Measurements from ENCODE around the gene VHLL. TPM values are rescaled to one million over a fixed set of nuclear protein-coding genes. Genes with fewer than 3 reads are reported as not detected.

Gene VHLL
- total RNA-seq, 1 donor from 2014 or later: not detected

GRCh38 chr1:156293098-156293434 lies 6.0 kb downstream of the VHLL start:
- H3K27ac ChIP-seq: peak overlapping the region; percentile 81
- no peaks in the 10 kb centered on the region for H3K9me3 ChIP-seq
- H3K27me3 ChIP-seq: no peaks in the 10 kb centered on the region
- H3K36me3 ChIP-seq: peaks cover 0 to 7% of the 10 kb centered on the region in 2 donors
- peaks cover 44% of the 10 kb centered on the region for H3K4me1 ChIP-seq
- no peak for TF ChIP-seq POLR2A (IDR thresholded peaks at IDR 0.05)
- TF ChIP-seq, protein P1, sequence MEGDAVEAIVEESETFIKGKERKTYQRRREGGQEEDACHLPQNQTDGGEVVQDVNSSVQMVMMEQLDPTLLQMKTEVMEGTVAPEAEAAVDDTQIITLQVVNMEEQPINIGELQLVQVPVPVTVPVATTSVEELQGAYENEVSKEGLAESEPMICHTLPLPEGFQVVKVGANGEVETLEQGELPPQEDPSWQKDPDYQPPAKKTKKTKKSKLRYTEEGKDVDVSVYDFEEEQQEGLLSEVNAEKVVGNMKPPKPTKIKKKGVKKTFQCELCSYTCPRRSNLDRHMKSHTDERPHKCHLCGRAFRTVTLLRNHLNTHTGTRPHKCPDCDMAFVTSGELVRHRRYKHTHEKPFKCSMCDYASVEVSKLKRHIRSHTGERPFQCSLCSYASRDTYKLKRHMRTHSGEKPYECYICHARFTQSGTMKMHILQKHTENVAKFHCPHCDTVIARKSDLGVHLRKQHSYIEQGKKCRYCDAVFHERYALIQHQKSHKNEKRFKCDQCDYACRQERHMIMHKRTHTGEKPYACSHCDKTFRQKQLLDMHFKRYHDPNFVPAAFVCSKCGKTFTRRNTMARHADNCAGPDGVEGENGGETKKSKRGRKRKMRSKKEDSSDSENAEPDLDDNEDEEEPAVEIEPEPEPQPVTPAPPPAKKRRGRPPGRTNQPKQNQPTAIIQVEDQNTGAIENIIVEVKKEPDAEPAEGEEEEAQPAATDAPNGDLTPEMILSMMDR (IDR thresholded peaks at IDR 0.05): no peak
- no peak for TF ChIP-seq POLR2AphosphoS5 (IDR thresholded peaks at IDR 0.05; ENCODE audit: insufficient read depth in 1 of 2, low read depth in 1 of 2)
- no peak for DNase-seq (ENCODE audit: extremely low spot score in 2 of 2)
- H3K4me3 ChIP-seq: no peak overlapping the region
- intact Hi-C loops (cut with DNase I): no loop called here

GRCh38 chr1:156291226-156292061 lies 7.7 kb downstream of the VHLL start:
- TF ChIP-seq, protein P1 (IDR thresholded peaks at IDR 0.05): no peak
- TF ChIP-seq POLR2A (IDR thresholded peaks at IDR 0.05) (peak in 1 of 2 donors; percentile 8), POLR2AphosphoS5 (IDR thresholded peaks at IDR 0.05; ENCODE audit: insufficient read depth in 1 of 2, low read depth in 1 of 2) (peak; percentile 56 to 77)
- Histone ChIP-seq H3K4me3 (peak overlapping the region; percentile 38 to 56), H3K27me3 (no peaks in the 10 kb centered on the region), H3K36me3 (peaks cover 0 to 12% of the 10 kb centered on the region in 2 donors), H3K27ac (peak overlapping the region; percentile 81), H3K9me3 (no peaks in the 10 kb centered on the region), H3K4me1 (peaks cover 44% of the 10 kb centered on the region)
- intact Hi-C loops (cut with DNase I): no loop called here
- DNase-seq (ENCODE audit: extremely low spot score in 2 of 2): no peak

DNA sequence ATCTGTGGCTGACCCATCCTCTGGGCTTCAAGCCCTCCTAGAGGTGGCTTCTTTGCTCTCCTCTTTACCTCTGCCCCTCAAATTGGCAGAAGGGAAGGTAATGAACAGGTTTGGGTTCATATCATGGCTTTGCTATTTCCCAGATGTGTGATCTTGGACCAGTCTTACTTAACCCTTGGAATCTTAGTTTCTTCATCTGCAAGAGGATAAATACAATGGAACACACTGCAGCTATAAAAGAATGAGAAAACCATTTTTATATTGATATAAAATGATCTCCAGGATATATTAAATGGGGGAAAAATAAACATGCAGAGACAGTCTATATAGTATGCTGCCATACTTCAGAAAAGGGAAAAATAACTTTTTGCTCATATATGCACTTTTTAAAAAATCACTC lies 9.2 kb downstream of the VHLL start:
- intact Hi-C loops (cut with DNase I): no loop called here

DNA sequence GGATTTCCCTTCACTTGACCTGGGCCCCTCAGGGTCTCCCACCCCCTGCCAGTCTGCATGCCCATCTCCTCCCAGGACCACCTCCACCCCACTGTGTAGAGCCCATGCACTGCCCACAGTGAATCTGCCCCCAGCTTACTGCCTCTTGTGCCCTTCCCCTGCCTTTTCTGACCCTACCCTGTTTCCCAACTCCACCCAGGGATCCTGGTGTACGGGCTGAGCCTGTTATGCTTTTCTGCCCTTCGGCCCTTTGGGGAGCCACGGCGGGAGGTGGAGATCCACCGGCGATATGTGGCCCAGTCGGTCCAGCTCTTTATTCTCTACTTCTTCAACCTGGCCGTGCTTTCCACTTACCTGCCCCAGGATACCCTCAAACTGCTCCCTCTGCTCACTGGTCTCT lies 13.0 kb downstream of the VHLL start:
- no peaks in the 10 kb centered on the region for H3K9me3 ChIP-seq
- no peak overlapping the region for H3K27ac ChIP-seq
- H3K27me3 ChIP-seq: no peaks in the 10 kb centered on the region
- H3K36me3 ChIP-seq: peaks cover 0 to 17% of the 10 kb centered on the region in 2 donors
- intact Hi-C loops (cut with DNase I): no loop called here
- peak overlapping the region in 1 of 2 donors; percentile 39 for H3K4me3 ChIP-seq
- H3K4me1 ChIP-seq: peaks cover 50% of the 10 kb centered on the region
- no peak for DNase-seq (ENCODE audit: extremely low spot score in 2 of 2)
- no peak for TF ChIP-seq POLR2A (IDR thresholded peaks at IDR 0.05)
- TF ChIP-seq POLR2AphosphoS5 (IDR thresholded peaks at IDR 0.05; ENCODE audit: insufficient read depth in 1 of 2, low read depth in 1 of 2): no peak
- TF ChIP-seq, protein P1 (IDR thresholded peaks at IDR 0.05): no peak

More for the DNA sequence above, 9.2 kb downstream of the VHLL start:
- H3K9me3 ChIP-seq: no peaks in the 10 kb centered on the region
- TF ChIP-seq, protein P1 (IDR thresholded peaks at IDR 0.05): no peak
- no peak for TF ChIP-seq POLR2AphosphoS5 (IDR thresholded peaks at IDR 0.05; ENCODE audit: insufficient read depth in 1 of 2, low read depth in 1 of 2)
- DNase-seq (ENCODE audit: extremely low spot score in 2 of 2): no peak
- peaks cover 0 to 17% of the 10 kb centered on the region in 2 donors for H3K36me3 ChIP-seq
- peaks cover 51% of the 10 kb centered on the region for H3K4me1 ChIP-seq
- H3K4me3 ChIP-seq: no peak overlapping the region
- H3K27me3 ChIP-seq: no peaks in the 10 kb centered on the region
- no peak overlapping the region for H3K27ac ChIP-seq

DNA sequence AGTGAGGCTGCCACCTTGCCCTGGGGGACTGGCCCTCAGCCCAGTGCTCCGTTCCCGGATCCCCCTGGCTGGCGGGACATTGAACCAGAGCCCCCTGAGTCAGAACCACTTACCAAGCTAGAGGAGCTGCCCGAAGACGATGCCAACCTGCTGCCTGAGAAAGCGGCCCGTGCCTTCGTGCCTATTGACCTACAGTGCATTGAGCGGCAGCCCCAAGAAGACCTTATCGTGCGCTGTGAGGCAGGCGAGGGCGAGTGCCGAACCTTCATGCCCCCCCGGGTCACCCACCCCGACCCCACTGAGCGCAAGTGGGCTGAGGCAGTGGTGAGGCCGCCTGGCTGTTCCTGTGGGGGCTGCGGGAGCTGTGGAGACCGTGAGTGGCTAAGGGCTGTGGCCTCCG lies 13.7 kb downstream of the VHLL start:
- DNase-seq (ENCODE audit: extremely low spot score in 2 of 2): no peak
- no peak for TF ChIP-seq POLR2A (IDR thresholded peaks at IDR 0.05)
- no peak for TF ChIP-seq POLR2AphosphoS5 (IDR thresholded peaks at IDR 0.05; ENCODE audit: insufficient read depth in 1 of 2, low read depth in 1 of 2)
- TF ChIP-seq, protein P1 (IDR thresholded peaks at IDR 0.05): no peak
- Histone ChIP-seq H3K36me3 (peaks cover 0 to 17% of the 10 kb centered on the region in 2 donors), H3K4me1 (peaks cover 52% of the 10 kb centered on the region), H3K27me3 (no peaks in the 10 kb centered on the region), H3K9me3 (no peaks in the 10 kb centered on the region), H3K27ac (peak overlapping the region; percentile 67), H3K4me3 (peak overlapping the region in 1 of 2 donors; percentile 39)
- intact Hi-C loops (cut with DNase I): no loop called here

Data from vagina (tissue), 2 donors.